ENCODE data around the gene GALNT4.

GRCh38 chr12:89539426-89540223 lies 15.0 kb upstream of the GALNT4 start:
- TF ChIP-seq, protein P1, sequence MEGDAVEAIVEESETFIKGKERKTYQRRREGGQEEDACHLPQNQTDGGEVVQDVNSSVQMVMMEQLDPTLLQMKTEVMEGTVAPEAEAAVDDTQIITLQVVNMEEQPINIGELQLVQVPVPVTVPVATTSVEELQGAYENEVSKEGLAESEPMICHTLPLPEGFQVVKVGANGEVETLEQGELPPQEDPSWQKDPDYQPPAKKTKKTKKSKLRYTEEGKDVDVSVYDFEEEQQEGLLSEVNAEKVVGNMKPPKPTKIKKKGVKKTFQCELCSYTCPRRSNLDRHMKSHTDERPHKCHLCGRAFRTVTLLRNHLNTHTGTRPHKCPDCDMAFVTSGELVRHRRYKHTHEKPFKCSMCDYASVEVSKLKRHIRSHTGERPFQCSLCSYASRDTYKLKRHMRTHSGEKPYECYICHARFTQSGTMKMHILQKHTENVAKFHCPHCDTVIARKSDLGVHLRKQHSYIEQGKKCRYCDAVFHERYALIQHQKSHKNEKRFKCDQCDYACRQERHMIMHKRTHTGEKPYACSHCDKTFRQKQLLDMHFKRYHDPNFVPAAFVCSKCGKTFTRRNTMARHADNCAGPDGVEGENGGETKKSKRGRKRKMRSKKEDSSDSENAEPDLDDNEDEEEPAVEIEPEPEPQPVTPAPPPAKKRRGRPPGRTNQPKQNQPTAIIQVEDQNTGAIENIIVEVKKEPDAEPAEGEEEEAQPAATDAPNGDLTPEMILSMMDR (IDR thresholded peaks at IDR 0.05) = no peak
- TF ChIP-seq POLR2AphosphoS5 (IDR thresholded peaks at IDR 0.05) = no peak

All from esophagus muscularis mucosa (tissue), 3 donors.